HG03196 (cell line): ENCODE measurements around the gene MECR.
"Not testable (repeated sequence)": the region's sequence is repeated elsewhere in the genome, so short reads cannot be mapped to it uniquely, and the experiment has no call there.

Experiments
- ATAC-seq: cut with Tn5 transposase; IDR thresholded peaks from one replicate; pipeline ENCODE4 v1.9.1; 2021; ENCODE audit not compliant: unreplicated experiment

MECR gene

DNA sequence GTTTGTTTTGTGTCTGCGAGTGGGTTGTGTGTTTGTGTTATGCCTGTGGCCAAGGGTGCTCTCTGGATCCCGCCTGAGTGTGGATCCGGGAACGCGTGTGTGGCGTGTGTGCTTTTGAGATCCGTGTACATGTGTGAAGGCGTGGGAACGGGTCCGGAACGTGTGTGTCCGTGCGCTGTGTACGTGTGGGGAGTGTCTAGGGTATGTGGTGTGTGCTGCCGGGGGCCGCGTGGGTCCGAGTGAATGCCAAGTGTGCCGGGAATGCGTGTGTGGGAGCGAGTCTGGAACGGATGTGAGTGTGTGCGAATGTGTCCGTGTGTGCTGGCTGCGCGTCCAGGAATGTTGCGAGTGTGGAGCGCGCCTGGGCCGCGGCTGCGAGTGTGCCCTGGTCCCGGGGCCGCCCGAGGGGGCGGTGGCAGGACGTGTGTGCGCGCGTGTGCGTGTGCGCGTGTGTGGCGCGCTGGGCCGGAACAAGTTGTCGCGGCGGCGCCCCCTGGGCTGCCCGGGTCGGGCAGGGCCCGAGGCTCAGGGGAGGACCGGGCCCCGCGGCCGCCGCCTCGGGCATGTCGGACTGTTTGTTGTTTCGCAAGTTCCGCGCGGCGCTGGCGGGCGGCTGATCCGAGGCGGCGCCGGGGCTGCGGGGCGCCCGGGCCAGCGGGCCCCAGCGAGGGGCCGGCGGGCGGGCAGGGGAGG is 6.5 kb upstream of the MECR start:
- ATAC-seq = no peak

GRCh38 chr1:29236712-29237128 is 6.0 kb upstream of the MECR start:
- ATAC-seq = no peak

GRCh38 chr1:29235955-29236711 is 5.4 kb upstream of the MECR start, which contains the start of gene PTPRU:
Gene PTPRU (plus strand): TSS chr1:29236522. CDS start chr1:29236645, 123 bp downstream.
- ATAC-seq = no peak

GRCh38 chr1:29234881-29235280 is 4.1 kb upstream of the MECR start:
- not testable (repeated sequence) for ATAC-seq

DNA sequence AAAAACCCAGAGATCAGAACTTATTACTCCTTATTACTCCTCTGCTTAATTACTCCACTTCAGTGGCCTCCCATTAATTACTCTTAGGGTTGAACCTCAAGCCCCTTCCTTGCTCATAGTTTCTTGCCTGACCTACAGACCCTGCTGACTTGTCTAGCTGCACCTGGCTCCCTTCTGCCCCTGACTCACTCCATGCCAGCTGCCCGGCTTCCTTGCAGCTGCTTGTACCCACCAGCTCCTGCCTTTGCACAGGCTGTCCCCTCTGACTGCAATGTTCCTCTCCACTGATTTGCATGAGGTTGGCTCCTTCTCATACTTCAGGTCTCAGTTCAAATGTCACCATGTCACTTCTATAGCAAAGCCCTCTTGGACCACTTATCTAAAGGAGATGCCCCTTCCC is 3.7 kb upstream of the MECR start:
- no peak for ATAC-seq

- no peak for ATAC-seq
These were observed 3.0 kb upstream of the MECR start for GRCh38 chr1:29233693-29234092.

DNA sequence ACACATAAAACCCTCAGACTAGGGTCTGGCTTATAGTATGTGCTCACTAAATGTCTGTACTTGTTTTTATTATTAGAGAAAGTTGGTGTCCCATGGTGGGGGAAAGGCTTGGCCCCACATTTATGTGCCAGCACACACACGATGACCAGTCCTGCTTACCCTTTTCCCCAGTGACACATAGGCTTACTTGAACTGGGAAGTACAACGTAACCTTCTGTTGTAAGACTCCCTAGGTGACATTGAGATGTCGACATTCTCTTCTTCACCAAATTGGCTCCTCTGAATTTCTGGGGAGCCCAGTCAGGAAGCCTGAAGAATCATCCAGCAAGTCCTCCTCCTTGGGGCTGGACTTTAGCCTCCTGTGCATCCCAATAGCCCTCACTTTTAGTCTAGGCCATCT is 1.7 kb upstream of the MECR start:
- ATAC-seq = no peak

DNA sequence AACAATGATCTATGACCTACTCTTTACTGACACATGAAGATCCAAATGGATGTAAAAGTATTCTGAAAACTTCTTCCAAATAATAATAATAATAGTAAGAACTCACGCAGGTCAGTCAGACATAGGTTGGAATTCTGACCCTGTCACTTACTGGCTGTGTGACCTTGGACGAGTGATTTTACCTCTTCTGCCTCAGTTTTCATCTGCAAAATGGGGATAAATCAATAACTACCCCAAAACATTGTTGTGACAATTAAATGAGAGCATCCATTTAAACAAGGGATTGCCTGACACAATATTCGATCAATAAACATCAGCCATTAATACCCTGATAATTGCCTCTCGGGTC is 556 bp downstream of the MECR start:
- ATAC-seq = no peak

- ATAC-seq = no peak
These were observed 3.2 kb downstream of the MECR start for GRCh38 chr1:29227511-29227910.

DNA sequence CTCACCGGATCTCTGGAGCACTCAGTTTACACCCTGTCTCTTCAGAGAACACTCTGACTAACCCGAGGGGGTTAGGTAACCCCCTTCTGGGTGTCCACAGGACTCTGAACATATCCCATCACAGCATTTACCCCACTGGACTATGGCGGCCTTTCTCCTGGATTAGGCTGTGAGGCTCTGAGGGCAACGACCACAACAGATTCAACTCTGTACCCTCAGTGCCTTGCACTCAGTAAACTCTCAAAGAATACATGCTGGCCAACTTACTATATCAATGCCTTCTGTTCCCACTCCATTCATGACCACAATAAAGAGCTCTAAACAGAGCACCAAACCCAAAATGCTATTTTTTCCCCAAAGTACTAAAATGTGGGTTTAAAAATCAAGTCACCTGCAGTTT is 5.4 kb downstream of the MECR start:
- ATAC-seq = no peak

GRCh38 chr1:29224356-29224837 is 6.3 kb downstream of the MECR start:
- no peak for ATAC-seq

DNA sequence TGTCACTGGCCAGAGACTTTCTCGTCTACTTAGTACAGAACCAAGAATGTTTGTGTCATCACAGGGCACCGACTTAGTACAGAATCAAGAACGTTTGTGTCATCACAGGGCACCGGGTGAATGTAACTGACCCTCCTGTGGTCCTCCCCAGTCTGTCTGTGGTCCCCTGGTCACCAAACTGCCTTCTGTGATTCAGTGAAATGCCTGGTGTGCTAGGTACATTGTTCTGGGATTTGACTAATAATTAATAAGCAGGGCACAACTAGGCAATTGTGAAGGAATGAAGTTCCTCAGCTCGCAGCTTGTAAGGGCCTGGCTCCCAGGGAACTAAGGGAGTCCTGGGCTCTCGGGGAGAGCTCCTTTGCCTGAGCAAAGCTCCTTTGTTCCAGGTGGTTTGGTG is 7.2 kb downstream of the MECR start:
- no peak for ATAC-seq

DNA sequence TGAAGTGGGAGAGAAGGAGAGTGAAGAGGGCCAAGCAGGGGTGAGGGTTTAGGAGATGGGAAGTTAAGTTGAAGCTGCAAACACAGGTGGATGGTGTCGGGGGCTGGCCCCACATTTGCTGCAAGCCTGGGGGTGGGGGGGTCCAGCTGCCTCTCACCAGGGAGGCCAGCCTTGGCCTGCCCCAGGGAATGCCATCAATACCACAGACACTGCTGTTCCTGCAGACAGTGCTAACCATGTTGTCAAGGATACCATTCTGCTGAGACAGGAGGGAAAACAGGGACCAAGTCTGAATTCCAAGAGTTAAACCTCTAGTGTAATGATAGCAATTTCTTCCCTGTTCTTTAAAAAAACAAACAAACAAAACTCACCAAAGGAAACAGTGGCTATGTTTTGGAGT is 8.0 kb downstream of the MECR start:
- no peak for ATAC-seq

DNA sequence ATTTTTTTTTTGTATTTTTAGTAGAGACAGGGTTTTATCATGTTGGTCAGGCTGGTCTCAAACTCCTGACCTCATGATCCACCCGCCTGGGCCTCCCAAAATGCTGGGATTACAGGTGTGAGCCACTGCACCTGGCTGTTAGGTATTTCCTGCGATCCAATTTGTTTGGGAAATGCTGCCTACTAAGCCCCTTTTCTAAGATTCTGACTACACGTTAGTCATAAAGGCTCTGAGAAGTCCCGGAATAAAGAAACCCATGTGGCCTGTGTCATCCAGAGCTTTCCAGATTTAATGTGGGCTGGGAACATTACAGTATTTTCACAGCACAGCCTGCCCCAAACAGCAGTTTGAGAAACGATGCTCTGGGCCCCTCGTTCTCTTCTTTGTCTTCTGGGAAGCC is 8.5 kb downstream of the MECR start:
- ATAC-seq = not testable (repeated sequence)

- ATAC-seq = no peak
These were observed 9.4 kb downstream of the MECR start for GRCh38 chr1:29221296-29221695.

DNA sequence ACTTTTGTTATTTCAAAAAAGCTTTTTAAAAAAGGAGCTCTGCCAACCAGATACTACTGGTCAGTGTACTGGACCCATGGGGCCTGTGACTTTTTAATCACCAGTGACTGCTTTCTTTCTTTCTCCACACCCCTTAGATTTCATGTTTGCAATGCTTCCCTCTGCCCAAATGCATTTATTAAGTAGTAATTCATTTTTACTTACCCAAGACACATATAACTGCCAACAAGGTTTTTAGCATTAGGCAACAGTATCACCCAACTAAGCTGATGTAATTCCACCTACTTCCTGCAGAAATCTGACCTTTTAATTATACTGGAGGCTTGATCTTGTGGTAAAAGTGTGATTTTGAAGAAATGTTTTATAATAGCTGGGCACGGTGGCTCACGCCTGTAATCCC is 12.5 kb downstream of the MECR start:
- ATAC-seq = no peak

GRCh38 chr1:29217633-29218032 is 13.1 kb downstream of the MECR start:
- ATAC-seq = no peak

DNA sequence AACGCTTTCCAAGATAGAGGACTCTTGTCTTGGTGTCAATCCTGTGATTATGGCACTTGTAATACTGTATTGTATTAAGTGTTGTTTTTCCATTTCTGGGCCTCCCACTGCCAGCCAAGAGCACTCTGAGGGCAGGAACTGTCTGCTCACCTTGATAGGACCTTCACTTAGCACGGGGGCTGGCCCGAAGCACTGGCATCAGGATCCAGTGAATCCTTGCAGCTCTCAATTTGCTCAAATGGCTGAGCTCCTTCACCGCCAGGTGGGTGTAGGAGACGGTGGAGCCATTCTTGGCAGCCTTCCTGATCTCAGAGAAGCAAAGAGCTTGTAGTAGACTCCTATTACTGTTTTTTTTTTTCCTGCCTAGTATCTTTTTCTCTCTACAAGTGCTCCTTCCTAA is 17.7 kb downstream of the MECR start:
- no peak for ATAC-seq

DNA sequence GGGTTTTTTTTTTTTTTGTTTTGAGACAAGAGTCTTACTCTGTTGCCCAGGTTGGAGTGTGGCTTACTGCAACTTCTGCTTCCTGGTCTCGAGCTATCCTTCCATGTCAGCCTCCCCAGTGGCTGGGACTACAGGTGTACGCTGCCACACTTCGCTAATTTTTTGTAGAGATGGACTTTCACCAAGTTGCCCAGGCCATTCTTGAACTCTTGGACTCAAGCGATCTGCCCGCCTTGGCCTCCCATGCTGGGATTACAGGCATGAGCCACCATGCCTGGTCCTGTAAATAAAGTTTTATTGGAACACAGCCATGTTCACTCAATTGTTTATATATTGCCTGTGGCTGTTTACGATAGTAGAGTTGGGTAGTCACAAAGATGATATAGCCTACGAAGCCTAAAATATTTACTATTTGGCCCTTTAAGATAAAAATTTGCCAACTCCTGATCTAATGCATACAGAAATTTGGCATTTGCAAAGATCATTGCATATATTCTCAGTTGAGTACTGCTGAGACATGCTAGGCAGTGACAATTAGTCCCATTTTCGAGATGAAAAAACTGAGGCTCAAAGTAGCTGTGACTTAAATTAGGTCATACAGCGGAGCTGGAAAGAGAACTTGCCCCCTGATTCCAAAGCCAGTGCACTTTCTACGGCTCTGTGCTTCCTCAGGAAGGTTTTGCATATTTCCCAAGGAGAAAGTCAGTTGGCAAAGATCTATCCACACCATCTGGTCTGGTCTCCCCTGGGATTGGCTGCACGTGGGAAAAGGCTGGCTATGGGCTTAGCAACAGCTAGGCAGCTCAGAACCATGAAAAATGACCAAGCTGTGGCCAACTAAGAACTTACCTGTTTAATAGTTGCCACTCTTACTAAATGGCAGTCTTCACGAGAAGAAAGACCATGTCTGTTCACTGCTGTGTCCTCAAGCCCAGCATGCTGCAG is 19.4 kb downstream of the MECR start:
- ATAC-seq = no peak

- no peak for ATAC-seq
These were observed 20.3 kb downstream of the MECR start for GRCh38 chr1:29210278-29211085.

- ATAC-seq = no peak
These were observed 21.6 kb downstream of the MECR start for GRCh38 chr1:29209173-29209572.
